ENCODE results near the gene ZHX3.

The ZHX3 gene

GRCh38 chr20:41317546-41318270, at the start of gene ZHX3:
Gene ZHX3, minus strand, starts transcription at chr20:41317731. Its CDS starts 112,815 bp downstream, at chr20:41204916.
- DNase-seq (ENCODE audit: low read depth), result peak; percentile 89

- DNase-seq (ENCODE audit: low read depth), result no peak
Observed at GRCh38 chr20:41367393-41367695, 49.8 kb upstream of the ZHX3 start.

GRCh38 chr20:41366546-41367392, 49.2 kb upstream of the ZHX3 start, which contains the start of gene EMILIN3:
Gene EMILIN3, minus strand, starts transcription at chr20:41366818. Its CDS starts 184 bp downstream, at chr20:41366634.
- no peak for DNase-seq (ENCODE audit: low read depth)

- no peak for DNase-seq (ENCODE audit: low read depth)
Observed at GRCh38 chr20:41365777-41366545, 48.4 kb upstream of the ZHX3 start.

GRCh38 chr20:41364967-41365765, 47.6 kb upstream of the ZHX3 start:
- no peak for DNase-seq (ENCODE audit: low read depth)

- no peak for DNase-seq (ENCODE audit: low read depth)
Observed at GRCh38 chr20:41364236-41364855, 46.8 kb upstream of the ZHX3 start.

- DNase-seq (ENCODE audit: low read depth), result no peak
Observed at GRCh38 chr20:41363601-41364000, 46.1 kb upstream of the ZHX3 start.

- DNase-seq (ENCODE audit: low read depth), result no peak
Observed at GRCh38 chr20:41362748-41363140, 45.2 kb upstream of the ZHX3 start.

GRCh38 chr20:41361757-41362747, 44.5 kb upstream of the ZHX3 start:
- DNase-seq (ENCODE audit: low read depth), result no peak

GRCh38 chr20:41360831-41361756, 43.6 kb upstream of the ZHX3 start:
- no peak for DNase-seq (ENCODE audit: low read depth)

- no peak for DNase-seq (ENCODE audit: low read depth)
Observed at GRCh38 chr20:41359541-41360011, 42.0 kb upstream of the ZHX3 start.

- no peak for DNase-seq (ENCODE audit: low read depth)
Observed at GRCh38 chr20:41358717-41359116, 41.2 kb upstream of the ZHX3 start.

GRCh38 chr20:41358230-41358629, 40.7 kb upstream of the ZHX3 start:
- DNase-seq (ENCODE audit: low read depth), result no peak

- no peak for DNase-seq (ENCODE audit: low read depth)
Observed at GRCh38 chr20:41357424-41358163, 40.1 kb upstream of the ZHX3 start.

GRCh38 chr20:41356951-41357350, 39.4 kb upstream of the ZHX3 start:
- DNase-seq (ENCODE audit: low read depth), result no peak

- no peak for DNase-seq (ENCODE audit: low read depth)
Observed at GRCh38 chr20:41355598-41356203, 38.2 kb upstream of the ZHX3 start.

- DNase-seq (ENCODE audit: low read depth), result no peak
Observed at GRCh38 chr20:41355192-41355591, 37.7 kb upstream of the ZHX3 start.

GRCh38 chr20:41353530-41353929, 36.0 kb upstream of the ZHX3 start:
- no peak for DNase-seq (ENCODE audit: low read depth)

All from stimulated activated CD8-positive, alpha-beta memory T cell treated with anti-CD3 and anti-CD28 coated beads, Interleukin-12 subunit alpha, Interleukin-12 subunit beta, amount 100 ng/mL, for 1 hour (primary cell).